WTC11 (cell line): ENCODE measurements around the gene LGALS4. TPM values are rescaled to one million over a fixed set of nuclear protein-coding genes. Genes with fewer than 3 reads are reported as not detected.
A peak's percentile ranks its signal among the peaks of the same experiment; 100 is the strongest.

ENCODE experiments used
- ATAC-seq: fragments of 200-7000 bp; cut with Tn5 transposase; 2 replicates; pipeline ENCODE4 v1.10.0; 2021; ENCODE audit warnings: mild to moderate bottlenecking, moderate library complexity
- CTCF ChIA-PET: fragments of 300-600 bp; sonication (Branson Sonifier 250); formaldehyde crosslinking; loops from one replicate; lab custom pipeline; 2021; ENCODE audit warnings: antibody characterized with exemption; lab: Charles Lee
- POLR2A ChIA-PET: fragments of 350-600 bp; sonication (Branson Sonifier 250); formaldehyde crosslinking; loops from one replicate; lab custom pipeline; 2021; ENCODE audit warnings: antibody characterized with exemption; lab: Charles Lee
- DNase-seq: peaks from one replicate; pipeline ENCODE4 v3.0.0; 2021; ENCODE audit warnings: low spot score
- H3K27ac Mint-ChIP-seq: 2 replicates; pipeline ENCODE4 v1.8.0; 2021; ENCODE audit warnings: mixed read lengths
- H3K27me3 Mint-ChIP-seq: 2 replicates; pipeline ENCODE4 v1.8.0; 2021; ENCODE audit warnings: low read depth, mild to moderate bottlenecking, moderate library complexity, mixed read lengths
- H3K36me3 Mint-ChIP-seq: 2 replicates; pipeline ENCODE4 v1.8.0; 2021; ENCODE audit warnings: mixed read lengths
- H3K4me1 Mint-ChIP-seq: 2 replicates; pipeline ENCODE4 v1.8.0; 2022; ENCODE audit warnings: mixed read lengths
- H3K4me3 Mint-ChIP-seq: 2 replicates; pipeline ENCODE4 v1.8.0; 2021; ENCODE audit warnings: mild to moderate bottlenecking, moderate library complexity, mixed read lengths
- H3K9me3 Mint-ChIP-seq: 2 replicates; pipeline ENCODE4 v1.8.0; 2021; ENCODE audit warnings: mixed read lengths
- AR ChIP-seq: fragments of 250-450 bp; sonication (Bioruptor Pico); IDR thresholded peaks from 2 replicates; pipeline ENCODE4 v1.9.0; 2021; ENCODE audit warnings: mild to moderate bottlenecking
- ETV6 ChIP-seq: sonication (generic); formaldehyde crosslinking; IDR thresholded peaks from 2 replicates; pipeline ENCODE4 v1.8.1; 2022; ENCODE audit warnings: mild to moderate bottlenecking, missing genetic modification reagents
- FOXJ3 ChIP-seq: sonication (generic); formaldehyde crosslinking; IDR thresholded peaks from 2 replicates; pipeline ENCODE4 v1.9.0; 2021; ENCODE audit warnings: missing genetic modification reagents, mild to moderate bottlenecking, borderline replicate concordance
- FOXK1 ChIP-seq: sonication (generic); formaldehyde crosslinking; IDR thresholded peaks from 2 replicates; pipeline ENCODE4 v1.8.0; 2022; ENCODE audit warnings: mild to moderate bottlenecking, moderate library complexity, missing genetic modification reagents
- JUN ChIP-seq: sonication (generic); formaldehyde crosslinking; IDR thresholded peaks from 2 replicates; pipeline ENCODE4 v1.8.0; 2023; ENCODE audit warnings: mild to moderate bottlenecking, missing genetic modification reagents
- NFATC4 ChIP-seq: fragments of 250-450 bp; sonication (Bioruptor Pico); IDR thresholded peaks from 2 replicates; pipeline ENCODE4 v1.9.0; 2021; ENCODE audit warnings: mild to moderate bottlenecking
- NFE2L1 ChIP-seq: sonication (generic); formaldehyde crosslinking; IDR thresholded peaks from 2 replicates; pipeline ENCODE4 v1.8.1; 2023; ENCODE audit warnings: missing genetic modification reagents
- PRRX2 ChIP-seq: fragments of 250-450 bp; sonication (Bioruptor Pico); IDR thresholded peaks from 2 replicates; pipeline ENCODE4 v1.8.0; 2021; ENCODE audit warnings: mild to moderate bottlenecking
- TCF7 ChIP-seq: sonication (generic); formaldehyde crosslinking; IDR thresholded peaks from 2 replicates; pipeline ENCODE4 v1.8.0; 2022; ENCODE audit warnings: mild to moderate bottlenecking, low read depth, missing genetic modification reagents, moderate library complexity
- TEAD1 ChIP-seq: sonication (generic); formaldehyde crosslinking; IDR thresholded peaks from 2 replicates; pipeline ENCODE4 v1.8.0; 2022; ENCODE audit warnings: mild to moderate bottlenecking, missing genetic modification reagents
- USF1 ChIP-seq: sonication (generic); formaldehyde crosslinking; IDR thresholded peaks from 2 replicates; pipeline ENCODE4 v1.8.0; 2022; ENCODE audit warnings: mild to moderate bottlenecking, missing genetic modification reagents
- ZNF396 ChIP-seq: fragments of 250-450 bp; sonication (Bioruptor Pico); IDR thresholded peaks from 2 replicates; pipeline ENCODE4 v1.8.0; 2021; ENCODE audit warnings: mild to moderate bottlenecking, moderate library complexity, borderline replicate concordance
- total RNA-seq: library from RNA; stranded (reverse); gene quantifications from 3 replicates; pipeline ENCODE4 v1.2.3, GENCODE V29; 2021
- TF ChIP-seq, protein P1 (sequence below): fragments of 250-450 bp; sonication (Bioruptor Pico); conservative IDR thresholded peaks from 2 replicates; pipeline ENCODE4 v1.9.0; 2021; ENCODE audit warnings: mild to moderate bottlenecking
- TF ChIP-seq, protein P2 (sequence below): sonication (generic); formaldehyde crosslinking; IDR thresholded peaks from 2 replicates; pipeline ENCODE4 v1.8.1; 2023; ENCODE audit warnings: mild to moderate bottlenecking, missing genetic modification reagents, moderate library complexity
- TF ChIP-seq, protein P3 (sequence below): sonication (generic); formaldehyde crosslinking; conservative IDR thresholded peaks from 2 replicates; pipeline ENCODE4 v1.8.1; 2023; ENCODE audit warnings: mild to moderate bottlenecking, low read depth, missing genetic modification reagents, moderate library complexity
- TF ChIP-seq, protein P4 (sequence below): sonication (generic); formaldehyde crosslinking; IDR thresholded peaks from 2 replicates; pipeline ENCODE4 v1.8.0; 2023; ENCODE audit warnings: missing genetic modification reagents
- TF ChIP-seq, protein P5 (sequence below): sonication (generic); formaldehyde crosslinking; IDR thresholded peaks from 2 replicates; pipeline ENCODE4 v1.8.1; 2023; ENCODE audit warnings: mild to moderate bottlenecking, moderate library complexity, missing genetic modification reagents

Gene LGALS4
- total RNA-seq, 1 experiment from 2014 or later = 1.5 TPM

DNA sequence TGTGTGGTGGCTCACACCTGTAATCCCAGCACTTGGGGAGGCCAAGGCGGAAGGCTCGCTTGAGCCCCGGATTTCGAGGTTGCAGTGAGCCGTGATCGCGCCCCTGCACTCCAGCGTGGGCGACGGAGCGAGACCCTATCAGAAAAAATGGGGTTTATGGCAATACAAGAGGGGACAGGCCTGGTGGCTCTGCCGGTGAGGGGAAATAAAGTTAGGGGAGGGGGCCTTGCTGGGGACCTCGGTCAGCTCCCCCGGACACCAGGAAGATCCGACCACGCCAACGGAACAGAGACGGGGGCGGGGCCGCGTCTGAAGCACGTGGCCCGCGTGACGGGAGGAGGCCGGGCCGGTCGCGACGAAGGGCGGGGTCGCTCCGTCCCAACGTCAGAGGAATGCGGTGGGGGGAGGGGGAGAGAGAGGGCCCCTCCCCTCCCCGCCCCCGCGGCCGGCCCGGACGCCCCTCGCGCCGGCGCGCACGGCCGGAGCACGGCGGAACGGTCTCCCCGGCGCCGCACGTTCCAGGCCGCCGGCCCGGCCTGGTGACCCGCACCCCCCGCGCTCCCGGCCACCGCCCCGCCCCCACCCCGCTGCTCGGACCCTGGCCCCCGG, 39.0 kb upstream of the LGALS4 start (continued):
- TF ChIP-seq FOXK1 (peak; percentile 80), TEAD1 (CRISPR knock-in tag) (peak; percentile 78; the same call in 1 of the 2 replicates), ETV6 (CRISPR knock-in tag) (no peak), NFE2L1 (CRISPR knock-in tag) (0 out of 2 replicates have a peak, but pooled peaks have one; percentile 14), USF1 (peak; percentile 89)
- TF ChIP-seq, protein P1, sequence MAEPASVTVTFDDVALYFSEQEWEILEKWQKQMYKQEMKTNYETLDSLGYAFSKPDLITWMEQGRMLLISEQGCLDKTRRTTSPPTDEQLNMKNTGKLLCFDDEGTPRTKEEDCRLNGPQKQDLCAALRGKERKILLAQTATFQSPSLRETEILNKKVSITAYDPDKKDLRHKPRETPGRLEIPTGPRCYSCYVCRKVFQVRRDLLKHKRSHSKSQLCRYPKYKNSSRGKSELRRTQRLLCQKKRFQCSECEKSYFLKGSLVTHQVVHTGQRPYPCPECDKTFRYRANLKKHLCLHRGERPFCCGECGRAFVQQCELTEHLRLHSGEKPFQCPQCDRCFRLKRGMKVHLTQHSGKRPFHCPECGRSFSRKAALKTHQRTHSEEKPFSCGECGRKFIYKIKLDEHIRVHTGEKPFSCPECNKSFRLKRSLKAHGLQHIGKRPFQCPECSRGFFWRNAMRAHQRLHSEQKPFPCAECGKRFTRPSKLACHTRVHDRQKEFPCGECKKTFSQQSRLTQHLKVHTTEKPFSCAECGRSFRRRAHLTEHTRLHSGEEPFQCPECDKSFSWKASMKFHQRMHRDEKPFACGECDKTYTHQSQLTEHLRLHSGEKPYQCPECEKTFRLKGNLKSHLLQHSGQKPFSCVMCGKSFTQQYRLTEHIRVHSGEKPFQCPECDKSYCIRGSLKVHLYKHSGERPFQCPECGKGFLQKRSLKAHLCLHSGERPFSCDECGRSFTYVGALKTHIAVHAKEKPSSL (CRISPR knock-in tag) = no peak
- TF ChIP-seq, protein P2, sequence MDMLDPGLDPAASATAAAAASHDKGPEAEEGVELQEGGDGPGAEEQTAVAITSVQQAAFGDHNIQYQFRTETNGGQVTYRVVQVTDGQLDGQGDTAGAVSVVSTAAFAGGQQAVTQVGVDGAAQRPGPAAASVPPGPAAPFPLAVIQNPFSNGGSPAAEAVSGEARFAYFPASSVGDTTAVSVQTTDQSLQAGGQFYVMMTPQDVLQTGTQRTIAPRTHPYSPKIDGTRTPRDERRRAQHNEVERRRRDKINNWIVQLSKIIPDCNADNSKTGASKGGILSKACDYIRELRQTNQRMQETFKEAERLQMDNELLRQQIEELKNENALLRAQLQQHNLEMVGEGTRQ (CRISPR knock-in tag) = peak; percentile 92
- TF ChIP-seq, protein P3, sequence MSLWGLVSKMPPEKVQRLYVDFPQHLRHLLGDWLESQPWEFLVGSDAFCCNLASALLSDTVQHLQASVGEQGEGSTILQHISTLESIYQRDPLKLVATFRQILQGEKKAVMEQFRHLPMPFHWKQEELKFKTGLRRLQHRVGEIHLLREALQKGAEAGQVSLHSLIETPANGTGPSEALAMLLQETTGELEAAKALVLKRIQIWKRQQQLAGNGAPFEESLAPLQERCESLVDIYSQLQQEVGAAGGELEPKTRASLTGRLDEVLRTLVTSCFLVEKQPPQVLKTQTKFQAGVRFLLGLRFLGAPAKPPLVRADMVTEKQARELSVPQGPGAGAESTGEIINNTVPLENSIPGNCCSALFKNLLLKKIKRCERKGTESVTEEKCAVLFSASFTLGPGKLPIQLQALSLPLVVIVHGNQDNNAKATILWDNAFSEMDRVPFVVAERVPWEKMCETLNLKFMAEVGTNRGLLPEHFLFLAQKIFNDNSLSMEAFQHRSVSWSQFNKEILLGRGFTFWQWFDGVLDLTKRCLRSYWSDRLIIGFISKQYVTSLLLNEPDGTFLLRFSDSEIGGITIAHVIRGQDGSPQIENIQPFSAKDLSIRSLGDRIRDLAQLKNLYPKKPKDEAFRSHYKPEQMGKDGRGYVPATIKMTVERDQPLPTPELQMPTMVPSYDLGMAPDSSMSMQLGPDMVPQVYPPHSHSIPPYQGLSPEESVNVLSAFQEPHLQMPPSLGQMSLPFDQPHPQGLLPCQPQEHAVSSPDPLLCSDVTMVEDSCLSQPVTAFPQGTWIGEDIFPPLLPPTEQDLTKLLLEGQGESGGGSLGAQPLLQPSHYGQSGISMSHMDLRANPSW (CRISPR knock-in tag) = no peak

DNA sequence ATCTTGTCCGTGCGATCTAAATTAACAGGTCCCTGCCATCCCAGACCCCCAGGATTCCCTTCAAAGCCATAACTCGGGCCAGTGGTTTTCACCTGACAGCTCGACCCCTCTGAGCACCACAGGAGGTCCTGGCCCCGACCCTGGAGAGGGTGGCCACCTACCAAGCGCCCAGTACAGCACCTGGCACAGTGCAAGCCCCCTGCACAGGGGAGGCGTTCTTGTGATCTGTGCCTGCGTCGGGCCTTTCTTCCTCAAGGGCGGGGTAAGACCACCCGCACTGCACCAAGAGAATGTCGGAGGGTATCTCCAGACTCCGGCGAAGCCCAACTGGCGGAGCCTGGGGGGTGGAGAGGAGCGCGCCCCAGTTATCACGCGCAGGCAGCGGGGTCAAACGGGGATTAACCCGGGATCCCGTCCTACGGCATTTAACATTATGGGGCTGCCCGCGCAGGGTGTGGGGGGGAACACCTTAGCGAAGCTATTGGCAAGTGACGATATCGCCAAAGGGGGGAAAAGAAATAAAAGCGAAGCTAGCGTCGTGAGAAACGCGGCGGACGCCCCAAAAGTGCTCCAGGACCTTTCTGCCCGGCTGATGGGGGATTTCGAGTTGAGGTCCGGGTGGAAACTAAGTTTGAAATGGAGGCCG, 38.4 kb upstream of the LGALS4 start:
- H3K27ac Mint-ChIP-seq = peak overlapping the region; percentile 99
- ChIA-PET CTCF (interaction anchor here (0.6 to 3.0 kb wide), 7 partner anchors 12 to 235 kb away, joined by 3 to 26 read pairs (median 5); partner anchors contain the start of genes FBXO17, MRPS12 and SARS2), POLR2A (interaction anchor here (0.9 to 2.2 kb wide), 4 partner anchors 9 to 79 kb away, joined by 3 to 7 read pairs (median 4); partner anchors contain the start of genes ECH1, MRPS12, NFKBIB and SARS2)
- DNase-seq (peak; percentile 51), ATAC-seq (no peak)
- peaks cover 33% of the 10 kb centered on the region for H3K36me3 Mint-ChIP-seq
- peaks cover 32% of the 10 kb centered on the region for H3K4me1 Mint-ChIP-seq
- H3K27me3 Mint-ChIP-seq = peaks cover 3% of the 10 kb centered on the region
- H3K4me3 Mint-ChIP-seq = peak overlapping the region; percentile 92
- H3K9me3 Mint-ChIP-seq = peaks cover 4% of the 10 kb centered on the region; the same call in 1 of the 2 replicates
- TF ChIP-seq PRRX2 (CRISPR knock-in tag) = no peak
- TF ChIP-seq AR (CRISPR knock-in tag) = no peak
- no peak for TF ChIP-seq TCF7 (CRISPR knock-in tag)
- TF ChIP-seq JUN (CRISPR knock-in tag) = no peak
- no peak for TF ChIP-seq NFATC4
- no peak for TF ChIP-seq ZNF396 (CRISPR knock-in tag)
- TF ChIP-seq FOXJ3 (CRISPR knock-in tag) = no peak
- TF ChIP-seq, protein P4, sequence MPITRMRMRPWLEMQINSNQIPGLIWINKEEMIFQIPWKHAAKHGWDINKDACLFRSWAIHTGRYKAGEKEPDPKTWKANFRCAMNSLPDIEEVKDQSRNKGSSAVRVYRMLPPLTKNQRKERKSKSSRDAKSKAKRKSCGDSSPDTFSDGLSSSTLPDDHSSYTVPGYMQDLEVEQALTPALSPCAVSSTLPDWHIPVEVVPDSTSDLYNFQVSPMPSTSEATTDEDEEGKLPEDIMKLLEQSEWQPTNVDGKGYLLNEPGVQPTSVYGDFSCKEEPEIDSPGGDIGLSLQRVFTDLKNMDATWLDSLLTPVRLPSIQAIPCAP (CRISPR knock-in tag) = no peak
- TF ChIP-seq, protein P3 (CRISPR knock-in tag) = no peak
- TF ChIP-seq, protein P5, sequence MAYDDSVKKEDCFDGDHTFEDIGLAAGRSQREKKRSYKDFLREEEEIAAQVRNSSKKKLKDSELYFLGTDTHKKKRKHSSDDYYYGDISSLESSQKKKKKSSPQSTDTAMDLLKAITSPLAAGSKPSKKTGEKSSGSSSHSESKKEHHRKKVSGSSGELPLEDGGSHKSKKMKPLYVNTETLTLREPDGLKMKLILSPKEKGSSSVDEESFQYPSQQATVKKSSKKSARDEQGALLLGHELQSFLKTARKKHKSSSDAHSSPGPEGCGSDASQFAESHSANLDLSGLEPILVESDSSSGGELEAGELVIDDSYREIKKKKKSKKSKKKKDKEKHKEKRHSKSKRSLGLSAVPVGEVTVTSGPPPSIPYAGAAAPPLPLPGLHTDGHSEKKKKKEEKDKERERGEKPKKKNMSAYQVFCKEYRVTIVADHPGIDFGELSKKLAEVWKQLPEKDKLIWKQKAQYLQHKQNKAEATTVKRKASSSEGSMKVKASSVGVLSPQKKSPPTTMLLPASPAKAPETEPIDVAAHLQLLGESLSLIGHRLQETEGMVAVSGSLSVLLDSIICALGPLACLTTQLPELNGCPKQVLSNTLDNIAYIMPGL = no peak
